HepG2 (cell line): ENCODE data around the gene ASXL1. TPM values are rescaled to one million over a fixed set of nuclear protein-coding genes. Genes with fewer than 3 reads are reported as not detected.

Experiments
- EHMT2 ChIP-seq: fragments of 200-600 bp; sonication (generic); IDR thresholded peaks from 2 replicates; pipeline ENCODE4 v1.7.0; 2017; ENCODE audit warnings: antibody characterized with exemption, low read depth, low read length, borderline replicate concordance
- FOSL1 ChIP-seq: sonication (generic); formaldehyde crosslinking; IDR thresholded peaks from 2 replicates; pipeline ENCODE4 v1.9.0; 2021; ENCODE audit warnings: missing genetic modification reagents, borderline replicate concordance
- HOXD1 ChIP-seq: sonication (generic); formaldehyde crosslinking; IDR thresholded peaks from 2 replicates; pipeline ENCODE4 v1.5.0; 2020; ENCODE audit warnings: missing genetic modification reagents
- MIER3 ChIP-seq: IDR thresholded peaks from 2 replicates; pipeline ENCODE4 v1.6.1; 2016; ENCODE audit warnings: missing compliant biosample characterization, borderline replicate concordance
- MTERF4 ChIP-seq: sonication (generic); formaldehyde crosslinking; IDR thresholded peaks from 2 replicates; pipeline ENCODE4 v1.8.0; 2023; ENCODE audit warnings: mild to moderate bottlenecking, missing genetic modification reagents
- NFKBIZ ChIP-seq: IDR thresholded peaks from 2 replicates; pipeline ENCODE4 v1.6.1; 2018; ENCODE audit warnings: missing genetic modification reagents, missing compliant biosample characterization
- PHF5A ChIP-seq: IDR thresholded peaks from one replicate; pipeline ENCODE4 v1.6.1; 2018; ENCODE audit warnings: low read depth, missing genetic modification reagents; ENCODE audit not compliant: unreplicated experiment
- PLRG1 ChIP-seq: fragments of 450-650 bp; conservative IDR thresholded peaks from 2 replicates; pipeline ENCODE4 v1.6.1; 2016
- PRPF4 ChIP-seq: fragments of 200-400 bp; formaldehyde crosslinking; IDR thresholded peaks from 2 replicates; pipeline ENCODE4 v1.6.1; 2016; ENCODE audit warnings: low read length, low read depth; ENCODE audit not compliant: poor library complexity, severe bottlenecking
- RBM22 ChIP-seq: fragments of 200-400 bp; formaldehyde crosslinking; optimal IDR thresholded peaks from 2 replicates; pipeline ENCODE3; 2017; ENCODE audit warnings: mild to moderate bottlenecking, low read length, moderate library complexity
- RFX3 ChIP-seq: IDR thresholded peaks from 2 replicates; pipeline ENCODE4 v1.6.1; 2016; ENCODE audit warnings: missing biosample characterization, missing genetic modification reagents
- SOX5 ChIP-seq: IDR thresholded peaks from 2 replicates; pipeline ENCODE4 v1.6.1; 2016; ENCODE audit warnings: borderline replicate concordance
- SP5 ChIP-seq: IDR thresholded peaks from 2 replicates; pipeline ENCODE4 v1.6.1; 2016; ENCODE audit warnings: low read depth, borderline replicate concordance
- TBX2 ChIP-seq: sonication (generic); formaldehyde crosslinking; IDR thresholded peaks from 2 replicates; pipeline ENCODE4 v1.5.0; 2020; ENCODE audit warnings: missing genetic modification reagents, mild to moderate bottlenecking, borderline replicate concordance
- THAP7 ChIP-seq: sonication (generic); formaldehyde crosslinking; IDR thresholded peaks from 2 replicates; pipeline ENCODE4 v1.8.1; 2023; ENCODE audit warnings: mild to moderate bottlenecking, missing genetic modification reagents
- THYN1 ChIP-seq: sonication (generic); formaldehyde crosslinking; IDR thresholded peaks from 2 replicates; pipeline ENCODE4 v1.8.1; 2023; ENCODE audit warnings: low read depth, mild to moderate bottlenecking, moderate library complexity, missing genetic modification reagents, borderline replicate concordance
- ZFX ChIP-seq: sonication (generic); formaldehyde crosslinking; IDR thresholded peaks from 2 replicates; pipeline ENCODE4 v1.4.0; 2020; ENCODE audit warnings: mild to moderate bottlenecking, low read depth, missing genetic modification reagents, moderate library complexity
- ZGPAT ChIP-seq: IDR thresholded peaks from 2 replicates; pipeline ENCODE4 v1.6.1; 2016; ENCODE audit warnings: mild to moderate bottlenecking
- ZKSCAN1 ChIP-seq: fragments of 150-350 bp; IDR thresholded peaks from 2 replicates; pipeline ENCODE4 v1.6.1; 2014; ENCODE audit warnings: low read length
- ZNF326 ChIP-seq: sonication (generic); formaldehyde crosslinking; IDR thresholded peaks from 2 replicates; pipeline ENCODE4 v1.4.0; 2020; ENCODE audit warnings: missing genetic modification reagents, borderline replicate concordance
- ZNF512 ChIP-seq: sonication (generic); formaldehyde crosslinking; IDR thresholded peaks from 2 replicates; pipeline ENCODE4 v1.4.0; 2020; ENCODE audit warnings: mild to moderate bottlenecking, missing genetic modification reagents
- ZNF547 ChIP-seq: sonication (generic); formaldehyde crosslinking; IDR thresholded peaks from 2 replicates; pipeline ENCODE4 v1.5.1; 2020; ENCODE audit warnings: mild to moderate bottlenecking, missing genetic modification reagents
- ZNF564 ChIP-seq: sonication (generic); formaldehyde crosslinking; IDR thresholded peaks from 2 replicates; pipeline ENCODE4 v1.8.1; 2023; ENCODE audit warnings: mild to moderate bottlenecking, missing genetic modification reagents
- ZNF691 ChIP-seq: sonication (generic); formaldehyde crosslinking; IDR thresholded peaks from 2 replicates; pipeline ENCODE4 v1.4.0; 2020; ENCODE audit warnings: missing genetic modification reagents, low read depth, mild to moderate bottlenecking, borderline replicate concordance
- ZNF788 ChIP-seq: sonication (generic); formaldehyde crosslinking; IDR thresholded peaks from 2 replicates; pipeline ENCODE4 v1.5.0; 2020; ENCODE audit warnings: mild to moderate bottlenecking, missing genetic modification reagents, borderline replicate concordance
- polyA plus RNA-seq, 8 experiments: library from polyadenylated mRNA; depleted of rRNA in 3 of 8; stranded (reverse) in 7 of 8; unstranded in 1 of 8; fragments of >200 nt; fragmentation: Illumina TruSeq in 4 of 8; extraction: Trizol in 4 of 8; gene quantifications; 2 replicates each; pipeline versions ENCODE4 v1.2.1 to v1.2.3, GENCODE V29; 2011 to 2016; ENCODE audit warnings: low read depth in 4 of 8, missing spikeins in 1 of 8, mixed read lengths in 1 of 8; ENCODE audit not compliant: insufficient read depth in 1 of 8
- total RNA-seq, 5 experiments: library from RNA; depleted of rRNA; stranded (reverse); fragments of >200 nt; fragmentation: Illumina TruSeq; extraction: Trizol; gene quantifications; 2 replicates each; pipeline ENCODE4 v1.2.3, GENCODE V29; 2016; ENCODE audit warnings: low read depth in 1 of 5

Gene ASXL1
- total and polyA plus RNA-seq, 2 of the 13 experiments (the other 11 are each of a cell fraction or from before 2014, with no cell fraction given): 62.1 to 74.8 TPM

- TF ChIP-seq EHMT2 (peak; percentile 95), THYN1 (CRISPR knock-in tag) (no peak), TBX2 (CRISPR knock-in tag) (peak; percentile 87), RBM22 (no peak), NFKBIZ (peak; percentile 9; the same call in 1 of the 2 replicates), PLRG1 (no peak), ZKSCAN1 (peak; percentile 58; the same call in 1 of the 2 replicates), PHF5A (CRISPR knock-in tag) (peak; percentile 73), RFX3 (CRISPR knock-in tag) (no peak), ZNF512 (0 out of 2 replicates have a peak, but pooled peaks have one; percentile 73), FOSL1 (CRISPR knock-in tag) (peak; percentile 98), ZNF788 (CRISPR knock-in tag) (peak; percentile 77; the same call in 1 of the 2 replicates), PRPF4 (no peak), ZGPAT (CRISPR knock-in tag) (peak; percentile 95), ZNF691 (CRISPR knock-in tag) (peak; percentile 78; the same call in 1 of the 2 replicates), MIER3 (peak; percentile 90), SOX5 (CRISPR knock-in tag) (peak; percentile 99), SP5 (CRISPR knock-in tag) (0 out of 2 replicates have a peak, but pooled peaks have one; percentile 10), THAP7 (no peak), ZNF547 (CRISPR knock-in tag) (no peak), ZNF326 (no peak), ZFX (CRISPR knock-in tag) (no peak; the same call in 1 of the 2 replicates), HOXD1 (CRISPR knock-in tag) (peak; percentile 33; the same call in 1 of the 2 replicates), MTERF4 (peak; percentile 89), ZNF564 (no peak; the same call in 1 of the 2 replicates)
Measured at GRCh38 chr20:32325706-32326503, 32.2 kb upstream of the ASXL1 start (continued).
